DMS153 treated with DMSO at 0.1 percent for 48 hours (cell line): Measurements from ENCODE around the gene KCND1.

ENCODE experiments used
- DNase-seq: peaks from one replicate; lab custom pipeline; 2025; ENCODE audit not compliant: unreplicated experiment; lab: John Stamatoyannopoulos, UW

KCND1 gene

DNA sequence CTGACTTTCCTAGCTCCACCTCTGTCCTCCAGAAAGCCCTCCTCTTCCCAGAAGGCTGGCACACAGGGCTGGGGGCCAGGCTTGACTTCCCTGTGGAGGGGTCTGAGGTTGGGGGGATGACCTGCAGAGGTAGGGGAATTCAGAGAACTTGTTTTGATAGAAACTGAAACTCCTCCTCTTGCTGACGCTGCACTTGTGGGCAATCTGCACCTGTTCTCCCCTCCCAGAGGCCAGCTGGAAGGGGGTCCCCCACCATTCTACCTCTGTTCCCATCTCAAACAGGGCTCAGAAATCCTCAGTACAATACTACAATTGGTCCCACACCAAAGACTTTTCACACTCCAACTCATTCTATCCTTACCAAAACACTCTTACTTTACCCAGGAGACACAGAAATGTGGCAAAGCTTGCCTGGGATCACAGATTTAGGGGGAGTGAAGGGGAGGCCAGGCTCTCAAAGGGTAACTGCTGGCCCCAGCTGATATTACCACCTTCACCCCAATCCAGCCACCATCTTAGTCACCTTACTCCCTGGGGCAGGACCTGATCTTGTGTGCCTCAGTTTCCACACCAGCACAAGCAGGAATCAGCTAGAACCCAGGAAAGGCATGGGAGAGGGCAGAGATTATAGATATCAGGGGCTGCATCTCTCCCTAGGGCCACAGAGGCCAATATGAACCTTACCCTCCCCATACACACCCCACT, 32.8 kb downstream of the KCND1 start:
- no peak for DNase-seq

DNA sequence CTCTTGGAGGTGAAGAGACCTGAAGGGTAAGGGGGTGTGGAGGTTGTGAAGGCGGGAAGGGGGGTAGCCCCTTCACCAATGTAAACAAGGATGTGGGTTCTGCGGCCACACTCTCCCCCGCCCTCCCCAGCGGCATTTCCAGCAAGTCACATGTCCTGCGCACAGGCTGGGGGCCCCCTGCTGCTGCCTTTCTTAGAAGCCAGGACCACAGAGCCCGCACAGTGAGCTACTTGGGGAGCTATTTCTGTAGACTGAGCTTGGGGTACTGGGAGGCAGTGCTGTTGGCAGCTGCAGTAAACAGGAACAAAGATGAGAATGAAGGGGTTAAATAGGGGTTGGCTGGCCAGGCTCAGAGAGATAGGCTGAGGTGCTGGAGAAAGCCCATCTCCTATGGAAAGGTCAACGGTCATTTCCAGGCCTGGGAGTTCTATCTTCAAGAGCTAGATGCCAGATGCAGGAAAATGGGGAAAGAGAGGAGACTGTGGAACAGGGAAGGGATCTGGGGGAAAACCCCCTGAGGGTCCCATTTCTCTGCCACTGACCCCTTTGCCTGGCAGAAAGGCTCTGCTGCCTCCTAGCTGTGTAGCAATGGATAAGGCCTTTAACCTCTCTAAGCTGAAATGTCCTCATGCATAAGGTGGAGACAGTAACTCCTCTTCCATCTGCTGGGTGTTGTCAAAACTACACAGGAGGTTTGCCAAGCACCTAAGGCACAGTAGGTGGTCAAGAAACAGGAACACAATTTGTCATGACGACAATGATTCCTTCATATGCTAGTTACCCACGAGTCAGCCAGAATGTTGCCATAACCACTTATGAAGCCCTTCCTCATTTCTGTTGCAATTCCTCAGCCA, 34.4 kb downstream of the KCND1 start:
- DNase-seq, result no peak

DNA sequence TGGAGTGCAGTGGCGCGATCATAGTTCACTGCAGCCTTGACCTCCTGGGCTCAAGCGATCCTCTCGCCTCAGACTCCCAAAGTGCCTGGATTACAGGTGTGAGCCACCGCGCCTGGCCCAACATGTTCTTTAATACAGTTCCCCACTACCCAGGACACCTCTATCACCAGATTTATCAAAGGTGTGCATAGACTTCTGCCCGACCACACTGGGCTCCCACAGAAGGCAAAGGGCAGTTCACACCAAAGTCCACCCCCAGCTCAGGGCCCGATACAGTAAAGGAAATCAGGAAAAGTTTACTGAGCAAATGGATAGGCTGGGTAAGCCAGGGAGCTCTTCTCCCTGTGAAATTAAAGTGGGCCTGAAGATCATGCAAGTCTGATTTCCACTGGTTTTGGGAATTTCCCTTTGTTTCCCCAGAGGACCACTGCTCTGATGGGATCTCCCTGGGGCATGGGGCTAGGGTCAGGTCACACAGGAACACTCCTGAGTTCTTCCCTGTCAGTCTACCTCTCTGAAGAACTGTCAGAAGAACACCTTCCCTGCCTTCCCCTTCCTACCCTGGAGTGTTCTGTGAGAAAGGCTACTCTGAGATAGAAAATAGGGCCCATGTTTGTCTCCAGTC, 35.1 kb downstream of the KCND1 start:
- no peak for DNase-seq

DNA sequence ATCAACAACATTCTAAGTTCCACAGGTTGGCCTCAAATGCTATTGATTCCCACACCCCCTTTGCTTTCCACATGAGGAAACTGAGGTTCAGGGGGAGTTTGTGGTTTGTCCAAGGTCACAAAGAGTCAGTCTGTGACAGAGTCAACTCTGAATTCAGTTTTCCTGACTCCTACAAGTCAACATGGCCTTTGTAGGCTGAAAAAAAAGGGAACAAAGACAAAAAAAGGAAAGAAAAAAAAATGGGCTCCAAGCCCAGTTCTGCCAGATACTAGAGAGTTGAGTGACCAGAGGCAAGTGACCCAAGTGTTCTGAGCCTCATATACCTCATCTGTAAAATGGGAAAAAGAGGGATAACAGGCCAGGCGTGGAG, 36.4 kb downstream of the KCND1 start:
- DNase-seq, result no peak

DNA sequence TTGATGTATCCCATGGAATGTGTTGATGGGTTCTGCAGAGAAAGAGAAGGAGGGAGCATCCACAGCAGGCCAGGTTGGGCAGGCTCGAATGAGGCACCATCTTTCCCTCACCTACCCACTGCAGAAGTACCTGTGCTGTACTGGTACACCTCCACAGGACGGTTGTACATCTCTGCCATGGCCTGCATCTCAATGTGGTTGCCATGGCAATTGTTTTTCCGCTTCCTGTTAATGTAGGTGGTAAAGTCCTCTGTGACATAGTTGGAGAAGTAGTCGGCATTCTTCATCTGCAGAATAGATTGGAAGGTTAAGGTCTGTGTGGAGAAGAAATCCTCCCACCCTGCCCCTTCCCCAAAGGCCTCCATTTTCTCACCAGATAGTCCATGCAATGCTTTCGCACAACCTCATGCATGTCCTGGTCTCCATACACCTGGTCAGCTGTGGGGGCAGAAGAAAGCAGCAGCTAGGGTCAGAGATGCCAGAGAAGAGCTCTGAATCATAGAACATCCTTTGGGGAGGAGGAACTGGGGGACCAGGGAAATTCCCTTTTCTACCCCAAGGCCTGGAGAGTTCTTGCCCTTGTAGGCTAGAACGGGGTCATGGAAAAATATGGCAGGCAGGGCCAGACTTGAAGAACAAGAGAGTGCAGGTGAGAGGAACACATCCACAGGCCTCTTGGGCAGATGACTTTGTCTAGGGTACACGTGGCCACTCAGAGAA, 36.9 kb downstream of the KCND1 start:
- no peak for DNase-seq

DNA sequence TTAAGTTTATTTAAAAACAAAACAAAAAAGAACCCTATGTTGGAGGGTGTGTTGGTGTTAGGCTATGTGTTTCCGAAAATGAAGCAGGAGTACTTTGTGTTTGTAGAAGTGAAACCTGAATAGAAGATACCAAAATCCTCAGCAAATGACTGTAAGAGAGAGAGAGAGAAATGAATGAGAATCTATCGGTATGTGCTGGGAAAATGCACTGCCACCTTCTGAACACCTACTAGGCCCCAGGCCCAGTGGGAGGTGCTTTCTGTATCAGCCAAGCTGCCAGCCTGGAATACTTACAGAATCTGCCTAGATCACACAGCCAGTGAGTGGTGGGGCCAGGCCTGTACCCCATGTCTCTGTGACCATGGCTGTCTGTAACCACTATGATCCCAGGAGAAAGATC, 37.9 kb downstream of the KCND1 start:
- no peak for DNase-seq

DNA sequence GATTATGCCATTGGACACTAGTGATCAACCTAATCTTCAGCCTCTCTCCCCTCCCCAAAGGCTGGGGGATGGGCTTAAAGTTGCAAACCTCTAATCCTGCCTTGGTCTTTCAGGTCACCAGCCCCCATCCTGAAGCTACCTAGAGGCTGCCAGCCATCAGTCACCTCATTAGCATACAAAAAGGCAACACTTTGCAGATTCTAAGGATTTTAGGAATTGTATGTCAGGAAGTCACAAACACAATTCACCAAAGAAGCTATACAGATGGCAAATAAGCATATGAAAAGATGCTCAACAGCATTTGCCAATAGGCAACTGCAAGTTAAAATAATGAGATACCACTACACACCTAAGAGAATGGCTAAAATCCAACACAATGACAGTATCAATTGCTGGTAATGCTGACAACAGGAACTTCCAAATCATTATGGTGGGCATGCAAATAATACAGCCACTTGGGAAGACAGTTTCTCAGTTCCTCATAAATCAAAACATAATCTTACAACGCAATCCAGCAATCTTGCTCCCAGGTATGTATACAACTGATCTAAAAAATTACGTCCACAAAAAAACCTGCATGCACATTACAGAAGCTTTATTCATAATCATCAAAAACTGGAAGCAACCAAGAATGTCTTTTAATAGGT, 43.8 kb downstream of the KCND1 start:
- no peak for DNase-seq

DNA sequence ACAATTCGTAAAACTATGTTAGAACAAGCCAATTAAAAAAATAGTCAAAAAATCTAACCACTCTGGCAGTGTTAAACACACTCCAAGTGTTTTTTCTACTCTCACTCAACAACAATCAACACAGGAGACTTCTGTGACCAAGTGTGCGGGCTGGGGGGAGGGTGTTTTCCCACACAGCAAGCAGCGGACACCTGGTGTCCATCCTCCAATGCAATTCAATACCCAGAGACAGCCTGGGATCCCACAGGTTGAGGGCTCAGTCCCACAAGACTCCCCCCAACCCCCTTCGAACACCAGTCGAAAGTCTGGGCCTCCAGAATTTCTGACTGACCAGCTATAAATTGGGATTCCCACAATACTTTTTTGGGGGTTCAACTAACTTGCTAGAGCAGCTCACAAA, 44.5 kb downstream of the KCND1 start:
- no peak for DNase-seq

DNA sequence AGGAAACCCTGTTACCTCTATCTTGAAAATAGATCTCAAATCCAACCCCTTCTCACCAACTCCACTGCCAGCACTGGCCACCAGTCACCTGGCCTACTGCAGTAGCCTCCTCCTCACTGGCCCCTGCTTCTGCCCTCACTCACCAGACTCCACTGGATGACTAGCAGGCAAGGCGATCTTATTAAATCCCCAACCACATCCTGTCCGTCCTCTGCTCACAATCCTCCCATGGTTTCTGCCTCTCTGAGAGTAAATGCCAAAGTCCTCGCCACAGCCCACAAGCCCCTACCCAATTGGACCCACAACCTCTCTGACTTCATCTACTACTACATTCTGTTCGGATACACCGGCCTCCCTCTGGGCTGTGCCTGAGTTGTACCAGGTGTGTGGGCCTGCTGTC, 47.4 kb downstream of the KCND1 start:
- DNase-seq, result no peak

DNA sequence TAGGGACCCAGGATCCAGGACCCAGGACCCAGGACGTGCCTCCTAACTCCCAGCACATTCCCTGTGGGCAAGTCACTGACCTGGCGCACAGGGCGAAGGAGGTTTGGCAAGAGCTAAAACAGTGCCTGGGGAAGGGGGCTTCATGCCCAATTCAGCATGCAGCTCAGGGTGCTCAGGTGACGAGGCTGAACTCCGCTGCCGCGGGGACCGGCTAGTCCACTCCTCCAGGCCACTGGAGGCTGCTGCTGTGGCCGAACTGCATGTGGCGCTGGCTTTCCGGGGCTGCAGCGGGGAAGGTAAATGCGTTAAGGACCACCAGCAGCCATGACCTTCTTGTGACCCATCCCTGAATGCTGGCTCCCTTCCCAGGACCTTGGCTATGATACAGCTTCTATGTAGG, 47.9 kb downstream of the KCND1 start:
- no peak for DNase-seq

DNA sequence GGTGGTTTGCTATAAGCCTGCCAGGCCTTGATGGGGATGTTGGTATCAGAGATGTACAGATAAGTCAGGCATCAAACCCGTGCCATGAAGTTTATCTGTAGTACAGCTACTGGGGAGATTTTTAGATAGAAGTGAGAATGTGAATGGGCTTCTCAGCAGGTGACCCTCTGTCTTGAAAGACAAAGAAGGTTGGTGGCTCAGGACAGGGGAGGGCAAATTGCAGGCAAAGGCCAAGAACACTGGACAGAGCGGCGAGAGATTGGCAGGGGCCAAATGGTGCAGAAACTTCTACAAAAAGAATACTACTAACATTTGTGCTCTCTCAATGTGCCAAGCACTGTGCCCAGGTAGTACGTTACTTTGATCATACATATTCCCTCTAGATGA, 50.9 kb downstream of the KCND1 start:
- DNase-seq, result no peak

DNA sequence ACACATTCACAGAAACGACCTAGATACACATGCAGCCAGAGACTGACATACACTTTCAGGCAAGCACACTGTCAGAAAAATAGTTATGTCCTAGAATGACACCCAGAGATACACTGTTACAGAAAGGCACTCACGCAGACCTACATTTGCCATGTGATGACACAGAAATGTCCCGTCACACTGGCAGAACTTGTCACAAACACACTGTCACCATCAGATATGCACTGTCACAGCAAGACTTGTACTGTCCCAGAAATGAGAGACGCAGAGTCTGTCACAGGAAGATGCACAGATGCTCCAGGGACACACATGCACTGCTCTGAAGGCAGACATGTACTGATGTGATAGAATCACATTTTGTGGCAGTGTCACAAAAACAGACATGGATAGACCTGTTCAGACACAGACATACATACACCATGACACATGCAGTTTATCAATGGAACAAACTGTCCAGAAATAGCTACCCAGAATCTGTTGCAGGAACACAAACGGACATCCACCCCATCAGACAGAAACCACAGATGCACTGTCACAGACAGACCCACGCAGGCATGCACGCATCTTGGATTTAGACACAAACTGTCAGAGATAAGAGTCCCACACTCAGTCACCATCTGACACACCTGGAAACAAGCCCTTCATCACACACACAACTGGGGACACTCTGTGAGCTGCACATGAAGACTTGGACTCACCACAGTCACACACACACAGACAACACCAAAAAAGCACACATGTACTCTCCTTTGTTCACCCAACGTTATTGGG, 51.5 kb downstream of the KCND1 start:
- no peak for DNase-seq

DNA sequence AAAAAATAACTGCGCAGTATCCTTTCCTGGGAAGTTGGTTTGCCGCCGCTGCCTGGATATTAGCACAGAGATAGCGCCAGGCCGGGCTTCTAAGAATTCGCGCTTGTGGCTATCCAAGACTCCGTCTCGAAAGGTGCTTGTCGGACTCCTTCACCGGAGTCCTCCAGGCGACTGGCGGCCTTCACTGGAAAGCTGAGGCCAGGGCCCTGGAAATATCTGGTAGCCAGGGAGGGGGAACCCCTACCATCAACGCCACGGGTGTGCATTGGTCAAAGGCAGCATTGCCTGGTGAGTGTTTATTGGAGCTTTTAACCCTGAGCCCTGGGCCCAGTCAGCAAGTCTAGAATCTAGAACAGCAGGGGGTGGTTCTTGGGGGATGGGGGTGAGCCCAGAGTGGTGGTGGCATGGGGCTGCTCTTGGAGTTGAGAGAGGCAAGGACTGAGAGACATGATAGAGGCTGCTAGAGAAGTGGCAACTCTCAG, 52.2 kb downstream of the KCND1 start:
- DNase-seq, result no peak

DNA sequence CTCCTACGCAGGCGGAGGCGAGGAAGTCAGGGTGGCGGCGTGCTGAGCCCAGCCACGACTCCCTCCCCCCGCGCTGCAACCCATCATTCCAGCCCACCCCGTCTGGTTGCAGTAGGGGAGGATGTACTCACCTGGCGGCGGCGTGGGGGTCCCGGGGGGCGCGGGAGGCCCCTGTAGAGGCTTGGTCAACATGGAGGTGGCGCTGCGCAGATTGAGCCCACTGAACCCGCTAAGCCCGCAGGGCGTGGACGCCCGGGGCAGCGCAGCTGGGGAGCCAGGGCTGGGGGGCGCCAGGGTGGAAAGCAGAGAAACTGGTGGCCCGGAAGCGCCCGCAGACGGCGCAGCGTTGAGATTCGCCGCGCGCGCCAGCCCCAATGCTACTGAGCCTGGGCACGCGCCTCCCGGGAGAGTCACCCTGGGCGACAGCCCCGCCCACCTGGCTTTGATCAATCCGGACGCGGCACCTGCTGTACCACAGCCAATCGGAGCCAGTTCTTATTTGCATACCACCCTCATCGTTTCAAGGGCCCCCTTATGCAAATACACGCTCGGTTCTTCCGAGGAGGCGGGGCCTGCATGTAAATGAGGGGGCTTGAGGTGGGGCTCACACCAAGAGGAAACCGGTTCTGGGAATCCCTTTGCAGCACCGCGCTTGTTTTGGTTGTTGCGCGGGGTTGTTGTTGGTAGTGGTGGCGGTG, 52.9 kb downstream of the KCND1 start, which contains the start of gene PIM2:
TSS of gene PIM2 (minus strand) at position 382 of the 698 bp plus-strand sequence. CDS start at position 192, 190 bp downstream.
- DNase-seq, result peak; percentile 80

DNA sequence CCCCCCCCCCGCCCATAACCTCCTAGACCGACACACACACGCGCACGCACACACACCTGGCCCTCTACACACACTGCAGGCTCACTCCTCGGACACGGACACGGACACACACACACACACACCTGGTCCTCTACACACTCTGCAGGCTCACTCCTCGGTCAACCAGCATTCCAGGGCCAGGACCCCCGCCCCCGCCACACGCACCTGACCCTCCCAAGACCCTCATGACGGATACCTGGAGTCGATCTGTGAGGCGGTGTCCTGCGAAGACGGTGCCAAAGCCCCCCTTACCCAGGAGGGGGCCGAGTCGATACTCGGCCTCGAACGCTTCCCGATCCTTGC, 53.4 kb downstream of the KCND1 start:
- DNase-seq, result peak; percentile 6

DNA sequence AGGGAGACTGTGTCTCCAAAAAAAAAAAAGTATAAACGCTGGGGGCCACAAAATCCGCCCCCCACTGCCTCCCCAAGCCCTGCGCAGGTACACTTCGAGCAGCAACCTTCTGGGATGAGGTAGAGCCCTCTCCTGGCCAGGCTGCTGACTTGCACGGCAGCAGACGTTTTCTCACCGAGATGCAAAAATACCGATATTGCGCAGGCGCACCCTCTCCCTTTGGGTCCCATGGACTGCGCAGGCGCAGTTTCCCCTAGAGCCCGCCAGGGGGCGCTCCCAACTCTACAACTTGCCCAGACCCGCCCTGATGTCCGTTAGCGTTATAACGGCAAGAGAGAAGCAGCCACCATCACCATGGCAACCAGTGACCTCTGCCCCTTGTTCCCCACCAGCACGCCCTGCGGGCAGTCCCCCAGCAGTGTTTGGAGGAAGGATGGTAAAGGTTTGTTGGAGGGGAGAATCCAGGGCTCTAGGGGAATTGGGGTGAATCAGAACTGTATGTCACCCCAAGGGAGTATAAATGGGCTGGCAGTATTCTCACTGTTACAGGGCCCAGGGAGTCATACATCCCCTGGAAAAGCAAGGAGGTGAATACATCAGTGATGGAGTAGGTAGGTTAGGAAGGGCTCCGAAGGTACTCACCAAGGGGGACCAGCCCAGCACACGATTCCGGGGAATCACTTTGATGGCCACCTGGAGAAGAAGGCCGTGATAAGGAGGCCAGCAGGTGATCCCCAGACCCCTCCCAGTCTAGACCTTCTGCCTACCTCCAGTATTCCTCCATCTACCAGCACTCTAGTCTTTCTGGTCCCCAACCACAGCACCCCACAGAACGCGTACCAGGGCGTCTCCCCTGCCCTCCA, 54.3 kb downstream of the KCND1 start:
- peak; percentile 55 for DNase-seq

DNA sequence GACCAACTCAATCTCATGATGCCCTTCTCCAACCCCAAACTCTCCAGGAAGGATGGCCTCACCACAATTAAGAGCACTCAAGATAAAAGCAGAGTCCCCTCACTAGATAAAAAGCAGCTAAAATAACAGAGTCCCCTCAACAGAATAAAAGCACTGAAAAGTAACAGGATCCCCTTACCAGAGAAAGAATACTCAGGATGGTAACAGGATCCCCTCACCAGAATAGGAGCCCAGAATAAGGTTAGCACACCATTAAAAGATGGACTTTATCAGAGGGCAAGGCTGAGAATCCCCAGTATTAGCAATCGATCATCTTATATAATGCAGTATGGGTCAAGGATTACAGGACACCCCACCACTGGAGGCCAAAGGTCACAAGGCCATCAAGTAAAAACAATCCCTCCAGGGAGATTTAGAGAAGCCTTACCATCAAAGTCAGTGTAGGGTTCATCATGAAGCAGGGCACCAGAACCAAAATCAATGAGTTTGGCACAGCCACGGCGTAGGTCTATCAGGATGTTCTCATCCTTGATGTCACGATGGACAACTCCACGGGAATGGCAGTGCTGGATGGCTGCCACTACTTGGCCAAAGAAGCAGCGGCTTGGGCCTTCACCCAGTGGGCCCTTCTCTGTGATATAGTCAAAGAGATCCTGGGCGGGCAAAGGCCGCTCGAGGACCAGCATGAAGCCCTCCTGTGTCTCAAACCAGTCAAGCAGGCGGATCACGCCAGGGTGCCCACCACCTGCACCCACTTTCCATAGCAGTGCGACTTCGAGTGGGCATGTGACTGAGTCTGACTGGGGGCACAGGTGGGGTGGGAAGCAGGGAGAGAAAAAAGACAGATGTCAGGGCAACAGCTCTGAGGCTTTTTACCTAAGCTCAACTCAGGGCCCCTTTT, 56.8 kb downstream of the KCND1 start:
- DNase-seq, result no peak
